GM23338 (cell line): ENCODE results near the gene POU5F1. TPM values are rescaled to one million over a fixed set of nuclear protein-coding genes. Genes with fewer than 3 reads are reported as not detected.

Experiments
- ATAC-seq: fragments of 200-7000 bp; cut with Tn5 transposase; 3 replicates; pipeline ENCODE4 v1.9.1; 2020
- DNase-seq: peaks from one replicate; pipeline ENCODE4 v3.0.0-alpha.2; 2015; ENCODE audit warnings: low spot score
- H2AFZ ChIP-seq: fragments of 200-600 bp; sonication (generic); 2 replicates; pipeline ENCODE4 v1.8.0; 2016; ENCODE audit warnings: antibody characterized with exemption, mild to moderate bottlenecking, moderate library complexity
- H3F3A ChIP-seq: fragments of 200-600 bp; sonication (generic); replicated peaks from 2 replicates; pipeline ENCODE4 v1.8.0; 2017; ENCODE audit warnings: antibody characterized with exemption, mixed run types, low read depth
- H3K27ac ChIP-seq: fragments of 200-600 bp; sonication (generic); 2 replicates; pipeline ENCODE4 v1.6.1; 2016; ENCODE audit warnings: low read depth
- H3K27me3 ChIP-seq: fragments of 200-600 bp; sonication (generic); 2 replicates; pipeline ENCODE4 v1.8.0; 2016; ENCODE audit warnings: mild to moderate bottlenecking, mixed run types, moderate library complexity; ENCODE audit not compliant: insufficient read depth
- H3K36me3 ChIP-seq: fragments of 200-600 bp; sonication (generic); 2 replicates; pipeline ENCODE4 v1.8.0; 2016; ENCODE audit warnings: mild to moderate bottlenecking; ENCODE audit not compliant: insufficient read depth
- H3K4me1 ChIP-seq: fragments of 200-600 bp; sonication (generic); 2 replicates; pipeline ENCODE4 v1.8.0; 2016; ENCODE audit warnings: mild to moderate bottlenecking, moderate library complexity; ENCODE audit not compliant: insufficient read depth
- H3K4me2 ChIP-seq: fragments of 200-600 bp; sonication (generic); 2 replicates; pipeline ENCODE4 v1.7.1; 2017; ENCODE audit warnings: mixed run types
- H3K4me3 ChIP-seq: fragments of 200-600 bp; sonication (generic); 2 replicates; pipeline ENCODE4 v1.6.1; 2016; ENCODE audit warnings: mixed run types
- H3K79me2 ChIP-seq: fragments of 200-600 bp; sonication (generic); replicated peaks from 2 replicates; pipeline ENCODE4 v1.8.0; 2017; ENCODE audit warnings: mild to moderate bottlenecking; ENCODE audit not compliant: insufficient read depth
- H3K9me2 ChIP-seq: fragments of 200-600 bp; sonication (generic); 2 replicates; pipeline ENCODE4 v1.8.0; 2017; ENCODE audit not compliant: insufficient read depth
- H4K20me1 ChIP-seq: fragments of 200-600 bp; sonication (generic); replicated peaks from 2 replicates; pipeline ENCODE4 v1.8.0; 2017; ENCODE audit warnings: mild to moderate bottlenecking; ENCODE audit not compliant: insufficient read depth
- H3K27ac Mint-ChIP-seq: 2 replicates; pipeline ENCODE4 v1.8.0; 2020; ENCODE audit warnings: inconsistent platforms, mild to moderate bottlenecking, moderate library complexity, mixed read lengths
- H3K27me3 Mint-ChIP-seq: 3 replicates; pipeline ENCODE4 v1.8.0; 2022; ENCODE audit warnings: low read depth, mild to moderate bottlenecking, moderate library complexity, mixed read lengths, inconsistent platforms; ENCODE audit not compliant: insufficient read depth, poor library complexity
- H3K36me3 Mint-ChIP-seq: 3 replicates; pipeline ENCODE4 v1.8.0; 2021; ENCODE audit warnings: low read depth, mild to moderate bottlenecking, inconsistent platforms, moderate library complexity, mixed read lengths
- H3K4me1 Mint-ChIP-seq: 3 replicates; pipeline ENCODE4 v1.8.0; 2020; ENCODE audit warnings: mild to moderate bottlenecking, inconsistent platforms, mixed read lengths
- H3K4me3 Mint-ChIP-seq: 3 replicates; pipeline ENCODE4 v1.8.0; 2021; ENCODE audit warnings: moderate library complexity, mild to moderate bottlenecking, inconsistent platforms, mixed read lengths
- H3K9me3 Mint-ChIP-seq: 3 replicates; pipeline ENCODE4 v1.8.0; 2020; ENCODE audit warnings: moderate library complexity, mild to moderate bottlenecking, inconsistent platforms, mixed read lengths
- CREB1 ChIP-seq: fragments of 250-450 bp; sonication (Bioruptor Pico); IDR thresholded peaks from 2 replicates; pipeline ENCODE4 v1.5.0; 2020; ENCODE audit warnings: low read depth, mild to moderate bottlenecking, moderate library complexity
- EZH2 ChIP-seq: fragments of 200-600 bp; sonication (generic); IDR thresholded peaks from one replicate; pipeline ENCODE4 v1.8.0; 2017; ENCODE audit warnings: antibody characterized with exemption, mild to moderate bottlenecking, low read depth; ENCODE audit not compliant: unreplicated experiment
- EZH2phosphoT487 ChIP-seq: fragments of 200-600 bp; sonication (generic); IDR thresholded peaks from one replicate; pipeline ENCODE4 v1.8.1; 2018; ENCODE audit warnings: antibody characterized with exemption; ENCODE audit not compliant: unreplicated experiment
- JUNB ChIP-seq: IDR thresholded peaks from one replicate; pipeline ENCODE4 v1.6.1; 2016; ENCODE audit warnings: antibody characterized with exemption; ENCODE audit not compliant: unreplicated experiment
- NANOG ChIP-seq: IDR thresholded peaks from 2 replicates; pipeline ENCODE4 v1.6.1; 2016; ENCODE audit warnings: antibody characterized with exemption, borderline replicate concordance
- POLR2AphosphoS5 ChIP-seq: IDR thresholded peaks from 2 replicates; pipeline ENCODE4 v1.6.1; 2016; ENCODE audit warnings: antibody characterized with exemption, low read depth
- ZNF114 ChIP-seq: fragments of 250-450 bp; sonication (Bioruptor Pico); IDR thresholded peaks from 2 replicates; pipeline ENCODE4 v1.5.0; 2020; ENCODE audit warnings: mild to moderate bottlenecking, moderate library complexity
- polyA plus RNA-seq: library from polyadenylated mRNA; unstranded; fragments of >200 nt; fragmentation: Nextera tagmentation; extraction: Ambion mirVana; gene quantifications from 2 replicates; pipeline ENCODE4 v1.2.1, GENCODE V29; 2016
- total RNA-seq: library from RNA; depleted of rRNA; stranded (reverse); fragments of >200 nt; shearing (Covaris generic); gene quantifications from 2 replicates; pipeline ENCODE4 v1.2.3, GENCODE V29; 2014
- TF ChIP-seq, protein P1 (sequence below): IDR thresholded peaks from 2 replicates; pipeline ENCODE4 v1.6.1; 2016; ENCODE audit warnings: antibody characterized with exemption
- TF ChIP-seq, protein P2 (sequence below), 2 experiments: fragments of 200-600 bp in 1 of 2; sonication (generic) in 1 of 2; conservative IDR thresholded peaks; 2 replicates each; pipeline versions ENCODE4 v1.5.1 to v1.6.1; 2016 to 2017; ENCODE audit warnings: antibody characterized with exemption in 2 of 2, low read depth in 2 of 2, mild to moderate bottlenecking in 2 of 2, moderate library complexity in 1 of 2
- TF ChIP-seq, protein P3 (sequence below): IDR thresholded peaks from one replicate; pipeline ENCODE4 v1.6.1; 2018; ENCODE audit warnings: antibody characterized with exemption; ENCODE audit not compliant: unreplicated experiment
- TF ChIP-seq, protein P4 (sequence below): fragments of 250-450 bp; sonication (Bioruptor Pico); IDR thresholded peaks from 2 replicates; pipeline ENCODE4 v1.5.0; 2020; ENCODE audit warnings: mild to moderate bottlenecking, moderate library complexity

POU5F1 gene
- total and polyA plus RNA-seq, 2 experiments from 2014 or later = 1,839 to 3,419 TPM

DNA sequence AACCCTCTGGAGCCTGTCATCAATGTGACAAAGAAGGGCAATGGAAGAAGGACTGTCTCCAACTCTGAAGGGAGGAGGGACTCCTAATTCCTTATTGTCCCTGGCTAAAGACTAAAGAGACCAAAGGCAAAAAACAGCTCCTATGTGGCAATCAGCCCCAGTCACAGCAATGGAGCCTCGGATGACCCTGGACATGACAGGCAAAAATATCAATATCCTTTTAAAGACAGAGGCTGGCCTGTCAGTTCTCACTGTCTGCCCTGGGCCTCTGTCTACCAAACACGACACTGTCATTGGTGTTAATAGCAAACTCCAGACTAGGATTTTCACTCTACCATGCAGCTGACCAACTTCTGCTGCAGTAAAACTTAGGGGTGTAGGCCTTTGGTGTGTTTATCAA is 38.0 kb upstream of the POU5F1 start (continued):
- TF ChIP-seq, protein P1, sequence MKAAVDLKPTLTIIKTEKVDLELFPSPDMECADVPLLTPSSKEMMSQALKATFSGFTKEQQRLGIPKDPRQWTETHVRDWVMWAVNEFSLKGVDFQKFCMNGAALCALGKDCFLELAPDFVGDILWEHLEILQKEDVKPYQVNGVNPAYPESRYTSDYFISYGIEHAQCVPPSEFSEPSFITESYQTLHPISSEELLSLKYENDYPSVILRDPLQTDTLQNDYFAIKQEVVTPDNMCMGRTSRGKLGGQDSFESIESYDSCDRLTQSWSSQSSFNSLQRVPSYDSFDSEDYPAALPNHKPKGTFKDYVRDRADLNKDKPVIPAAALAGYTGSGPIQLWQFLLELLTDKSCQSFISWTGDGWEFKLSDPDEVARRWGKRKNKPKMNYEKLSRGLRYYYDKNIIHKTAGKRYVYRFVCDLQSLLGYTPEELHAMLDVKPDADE = no peak
- no peak for TF ChIP-seq JUNB
- TF ChIP-seq EZH2 = no peak
- TF ChIP-seq EZH2phosphoT487 = no peak
- TF ChIP-seq POLR2AphosphoS5 = no peak
- TF ChIP-seq CREB1 = no peak
- TF ChIP-seq, protein P2, sequence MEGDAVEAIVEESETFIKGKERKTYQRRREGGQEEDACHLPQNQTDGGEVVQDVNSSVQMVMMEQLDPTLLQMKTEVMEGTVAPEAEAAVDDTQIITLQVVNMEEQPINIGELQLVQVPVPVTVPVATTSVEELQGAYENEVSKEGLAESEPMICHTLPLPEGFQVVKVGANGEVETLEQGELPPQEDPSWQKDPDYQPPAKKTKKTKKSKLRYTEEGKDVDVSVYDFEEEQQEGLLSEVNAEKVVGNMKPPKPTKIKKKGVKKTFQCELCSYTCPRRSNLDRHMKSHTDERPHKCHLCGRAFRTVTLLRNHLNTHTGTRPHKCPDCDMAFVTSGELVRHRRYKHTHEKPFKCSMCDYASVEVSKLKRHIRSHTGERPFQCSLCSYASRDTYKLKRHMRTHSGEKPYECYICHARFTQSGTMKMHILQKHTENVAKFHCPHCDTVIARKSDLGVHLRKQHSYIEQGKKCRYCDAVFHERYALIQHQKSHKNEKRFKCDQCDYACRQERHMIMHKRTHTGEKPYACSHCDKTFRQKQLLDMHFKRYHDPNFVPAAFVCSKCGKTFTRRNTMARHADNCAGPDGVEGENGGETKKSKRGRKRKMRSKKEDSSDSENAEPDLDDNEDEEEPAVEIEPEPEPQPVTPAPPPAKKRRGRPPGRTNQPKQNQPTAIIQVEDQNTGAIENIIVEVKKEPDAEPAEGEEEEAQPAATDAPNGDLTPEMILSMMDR (conservative IDR thresholded peaks at IDR 0.05; ENCODE audit: low read depth in 2 of 2) = no peak
- TF ChIP-seq, protein P3, sequence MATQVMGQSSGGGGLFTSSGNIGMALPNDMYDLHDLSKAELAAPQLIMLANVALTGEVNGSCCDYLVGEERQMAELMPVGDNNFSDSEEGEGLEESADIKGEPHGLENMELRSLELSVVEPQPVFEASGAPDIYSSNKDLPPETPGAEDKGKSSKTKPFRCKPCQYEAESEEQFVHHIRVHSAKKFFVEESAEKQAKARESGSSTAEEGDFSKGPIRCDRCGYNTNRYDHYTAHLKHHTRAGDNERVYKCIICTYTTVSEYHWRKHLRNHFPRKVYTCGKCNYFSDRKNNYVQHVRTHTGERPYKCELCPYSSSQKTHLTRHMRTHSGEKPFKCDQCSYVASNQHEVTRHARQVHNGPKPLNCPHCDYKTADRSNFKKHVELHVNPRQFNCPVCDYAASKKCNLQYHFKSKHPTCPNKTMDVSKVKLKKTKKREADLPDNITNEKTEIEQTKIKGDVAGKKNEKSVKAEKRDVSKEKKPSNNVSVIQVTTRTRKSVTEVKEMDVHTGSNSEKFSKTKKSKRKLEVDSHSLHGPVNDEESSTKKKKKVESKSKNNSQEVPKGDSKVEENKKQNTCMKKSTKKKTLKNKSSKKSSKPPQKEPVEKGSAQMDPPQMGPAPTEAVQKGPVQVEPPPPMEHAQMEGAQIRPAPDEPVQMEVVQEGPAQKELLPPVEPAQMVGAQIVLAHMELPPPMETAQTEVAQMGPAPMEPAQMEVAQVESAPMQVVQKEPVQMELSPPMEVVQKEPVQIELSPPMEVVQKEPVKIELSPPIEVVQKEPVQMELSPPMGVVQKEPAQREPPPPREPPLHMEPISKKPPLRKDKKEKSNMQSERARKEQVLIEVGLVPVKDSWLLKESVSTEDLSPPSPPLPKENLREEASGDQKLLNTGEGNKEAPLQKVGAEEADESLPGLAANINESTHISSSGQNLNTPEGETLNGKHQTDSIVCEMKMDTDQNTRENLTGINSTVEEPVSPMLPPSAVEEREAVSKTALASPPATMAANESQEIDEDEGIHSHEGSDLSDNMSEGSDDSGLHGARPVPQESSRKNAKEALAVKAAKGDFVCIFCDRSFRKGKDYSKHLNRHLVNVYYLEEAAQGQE = no peak
- TF ChIP-seq ZNF114 = no peak
- TF ChIP-seq NANOG = no peak

DNA sequence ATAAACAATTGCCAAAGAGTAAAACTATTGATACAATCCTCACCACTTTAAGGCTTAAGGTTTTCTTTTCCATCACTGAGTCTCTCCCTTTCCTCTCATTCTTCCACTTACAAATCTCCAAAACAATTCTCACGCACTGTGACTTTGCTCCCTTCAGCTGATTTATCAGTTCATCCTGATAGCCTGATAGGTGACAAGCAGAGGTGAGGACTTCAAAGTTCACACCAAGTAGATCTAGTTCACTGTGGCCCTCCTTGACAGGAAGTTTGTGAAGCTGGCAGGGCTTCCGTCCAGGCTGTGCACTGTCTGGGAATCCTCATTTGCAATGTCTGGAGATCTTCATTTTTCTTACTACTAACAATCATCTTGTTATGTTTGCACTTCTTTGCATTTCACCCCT is 35.2 kb upstream of the POU5F1 start:
- Histone ChIP-seq H4K20me1 (no peaks in the 10 kb centered on the region), H3K4me3 (no peak overlapping the region), H3K27ac (no peak overlapping the region), H3F3A (no peaks in the 10 kb centered on the region), H3K27me3 (no peaks in the 10 kb centered on the region), H3K36me3 (no peaks in the 10 kb centered on the region), H3K4me1 (peaks cover 17% of the 10 kb centered on the region), H3K9me2 (no peaks in the 10 kb centered on the region; the same call in 1 of the 2 replicates), H3K79me2 (no peaks in the 10 kb centered on the region), H3K4me2 (no peak overlapping the region), H2AFZ (no peak overlapping the region)
- ATAC-seq (no peak), DNase-seq (no peak)
- Mint-ChIP-seq H3K4me1 (peaks cover 25% of the 10 kb centered on the region), H3K27me3 (peaks cover 6% of the 10 kb centered on the region), H3K9me3 (peaks cover 8% of the 10 kb centered on the region), H3K4me3 (no peak overlapping the region), H3K27ac (no peak overlapping the region), H3K36me3 (peaks cover 11% of the 10 kb centered on the region)
- TF ChIP-seq, protein P4, sequence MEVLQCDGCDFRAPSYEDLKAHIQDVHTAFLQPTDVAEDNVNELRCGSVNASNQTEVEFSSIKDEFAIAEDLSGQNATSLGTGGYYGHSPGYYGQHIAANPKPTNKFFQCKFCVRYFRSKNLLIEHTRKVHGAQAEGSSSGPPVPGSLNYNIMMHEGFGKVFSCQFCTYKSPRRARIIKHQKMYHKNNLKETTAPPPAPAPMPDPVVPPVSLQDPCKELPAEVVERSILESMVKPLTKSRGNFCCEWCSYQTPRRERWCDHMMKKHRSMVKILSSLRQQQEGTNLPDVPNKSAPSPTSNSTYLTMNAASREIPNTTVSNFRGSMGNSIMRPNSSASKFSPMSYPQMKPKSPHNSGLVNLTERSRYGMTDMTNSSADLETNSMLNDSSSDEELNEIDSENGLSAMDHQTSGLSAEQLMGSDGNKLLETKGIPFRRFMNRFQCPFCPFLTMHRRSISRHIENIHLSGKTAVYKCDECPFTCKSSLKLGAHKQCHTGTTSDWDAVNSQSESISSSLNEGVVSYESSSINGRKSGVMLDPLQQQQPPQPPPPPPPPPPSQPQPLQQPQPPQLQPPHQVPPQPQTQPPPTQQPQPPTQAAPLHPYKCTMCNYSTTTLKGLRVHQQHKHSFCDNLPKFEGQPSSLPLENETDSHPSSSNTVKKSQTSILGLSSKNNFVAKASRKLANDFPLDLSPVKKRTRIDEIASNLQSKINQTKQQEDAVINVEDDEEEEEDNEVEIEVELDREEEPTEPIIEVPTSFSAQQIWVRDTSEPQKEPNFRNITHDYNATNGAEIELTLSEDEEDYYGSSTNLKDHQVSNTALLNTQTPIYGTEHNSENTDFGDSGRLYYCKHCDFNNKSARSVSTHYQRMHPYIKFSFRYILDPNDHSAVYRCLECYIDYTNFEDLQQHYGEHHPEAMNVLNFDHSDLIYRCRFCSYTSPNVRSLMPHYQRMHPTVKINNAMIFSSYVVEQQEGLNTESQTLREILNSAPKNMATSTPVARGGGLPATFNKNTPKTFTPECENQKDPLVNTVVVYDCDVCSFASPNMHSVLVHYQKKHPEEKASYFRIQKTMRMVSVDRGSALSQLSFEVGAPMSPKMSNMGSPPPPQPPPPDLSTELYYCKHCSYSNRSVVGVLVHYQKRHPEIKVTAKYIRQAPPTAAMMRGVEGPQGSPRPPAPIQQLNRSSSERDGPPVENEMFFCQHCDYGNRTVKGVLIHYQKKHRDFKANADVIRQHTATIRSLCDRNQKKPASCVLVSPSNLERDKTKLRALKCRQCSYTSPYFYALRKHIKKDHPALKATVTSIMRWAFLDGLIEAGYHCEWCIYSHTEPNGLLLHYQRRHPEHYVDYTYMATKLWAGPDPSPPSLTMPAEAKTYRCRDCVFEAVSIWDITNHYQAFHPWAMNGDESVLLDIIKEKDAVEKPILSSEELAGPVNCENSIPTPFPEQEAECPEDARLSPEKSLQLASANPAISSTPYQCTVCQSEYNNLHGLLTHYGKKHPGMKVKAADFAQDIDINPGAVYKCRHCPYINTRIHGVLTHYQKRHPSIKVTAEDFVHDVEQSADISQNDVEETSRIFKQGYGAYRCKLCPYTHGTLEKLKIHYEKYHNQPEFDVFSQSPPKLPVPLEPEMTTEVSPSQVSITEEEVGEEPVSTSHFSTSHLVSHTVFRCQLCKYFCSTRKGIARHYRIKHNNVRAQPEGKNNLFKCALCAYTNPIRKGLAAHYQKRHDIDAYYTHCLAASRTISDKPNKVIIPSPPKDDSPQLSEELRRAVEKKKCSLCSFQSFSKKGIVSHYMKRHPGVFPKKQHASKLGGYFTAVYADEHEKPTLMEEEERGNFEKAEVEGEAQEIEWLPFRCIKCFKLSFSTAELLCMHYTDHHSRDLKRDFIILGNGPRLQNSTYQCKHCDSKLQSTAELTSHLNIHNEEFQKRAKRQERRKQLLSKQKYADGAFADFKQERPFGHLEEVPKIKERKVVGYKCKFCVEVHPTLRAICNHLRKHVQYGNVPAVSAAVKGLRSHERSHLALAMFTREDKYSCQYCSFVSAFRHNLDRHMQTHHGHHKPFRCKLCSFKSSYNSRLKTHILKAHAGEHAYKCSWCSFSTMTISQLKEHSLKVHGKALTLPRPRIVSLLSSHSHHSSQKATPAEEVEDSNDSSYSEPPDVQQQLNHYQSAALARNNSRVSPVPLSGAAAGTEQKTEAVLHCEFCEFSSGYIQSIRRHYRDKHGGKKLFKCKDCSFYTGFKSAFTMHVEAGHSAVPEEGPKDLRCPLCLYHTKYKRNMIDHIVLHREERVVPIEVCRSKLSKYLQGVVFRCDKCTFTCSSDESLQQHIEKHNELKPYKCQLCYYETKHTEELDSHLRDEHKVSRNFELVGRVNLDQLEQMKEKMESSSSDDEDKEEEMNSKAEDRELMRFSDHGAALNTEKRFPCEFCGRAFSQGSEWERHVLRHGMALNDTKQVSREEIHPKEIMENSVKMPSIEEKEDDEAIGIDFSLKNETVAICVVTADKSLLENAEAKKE = no peak
